ENCODE measurements around the gene SVBP.

GRCh38 chr1:42849944-42850343 is 32.7 kb upstream of the SVBP start:
- no peak for TF ChIP-seq CTCF (IDR thresholded peaks at IDR 0.05)
- TF ChIP-seq EP300 (IDR thresholded peaks at IDR 0.05), result no peak
